Limb (tissue), 2 donors: ENCODE results near the gene MT3.
"Not testable (repeated sequence)": the region's sequence is repeated elsewhere in the genome, so short reads cannot be mapped to it uniquely, and the experiment has no call there.

ENCODE experiments used
- DNase-seq, 2 donors: peaks; one replicate each; pipeline ENCODE4 v3.0.0-alpha.2; 2016; ENCODE audit errors: extremely low spot score in 2 of 2

The MT3 gene

GRCh38 chr16:56609463-56609921, 20.2 kb downstream of the MT3 start:
- peak in 1 of 2 donors; percentile 29 for DNase-seq

DNA sequence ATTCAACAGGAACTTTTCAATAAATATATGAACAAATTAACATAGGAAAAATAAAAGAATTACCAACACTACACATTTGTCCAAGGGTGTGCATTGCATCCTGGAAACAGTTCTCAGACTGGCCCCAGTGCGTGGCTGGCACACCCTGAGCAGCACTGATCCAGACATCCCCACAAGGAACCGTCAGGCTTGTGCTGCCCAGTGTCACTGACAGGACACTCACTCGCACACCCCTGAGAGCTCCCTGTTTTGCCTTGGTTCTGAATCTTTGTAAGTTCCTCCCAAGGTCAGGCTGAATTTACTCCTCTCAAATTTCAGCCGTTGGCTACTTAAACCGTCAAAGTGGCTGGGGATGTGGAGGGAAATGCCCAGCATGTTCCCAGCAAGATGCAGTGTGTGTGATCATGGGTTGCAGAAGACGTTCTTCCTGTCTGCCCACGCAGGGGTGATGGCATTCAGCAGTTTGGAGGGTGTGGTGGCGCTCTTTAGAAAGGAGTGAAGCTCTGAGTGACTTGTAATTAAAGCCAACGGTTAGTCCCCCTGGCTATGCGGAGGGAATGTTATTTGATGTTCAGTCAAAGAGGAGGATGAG, 20.8 kb downstream of the MT3 start:
- DNase-seq = no peak

DNA sequence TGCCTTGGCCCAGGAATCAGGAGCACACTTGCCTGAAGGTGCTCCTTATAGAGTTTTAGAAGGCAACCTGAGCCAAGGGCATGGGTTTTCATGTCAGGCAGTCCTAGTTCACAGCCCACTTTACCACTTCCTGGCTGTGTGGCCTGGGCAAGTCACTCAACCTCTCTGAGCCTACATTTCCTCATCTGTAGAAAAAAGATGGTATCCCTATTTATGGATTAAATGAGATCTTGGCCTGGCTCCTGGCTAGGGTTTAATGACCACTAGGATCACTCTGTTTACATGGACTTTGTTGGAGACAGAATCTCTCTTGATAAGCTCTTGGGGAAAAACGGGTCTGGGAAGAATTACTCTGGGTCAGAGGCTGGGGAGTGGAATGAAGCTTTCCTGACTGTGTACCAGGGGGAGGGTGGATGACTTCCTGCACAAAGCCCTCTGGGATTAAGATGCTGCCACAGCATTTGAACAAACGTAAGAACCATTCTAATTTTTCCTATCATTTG, 21.3 kb downstream of the MT3 start:
- DNase-seq = no peak

DNA sequence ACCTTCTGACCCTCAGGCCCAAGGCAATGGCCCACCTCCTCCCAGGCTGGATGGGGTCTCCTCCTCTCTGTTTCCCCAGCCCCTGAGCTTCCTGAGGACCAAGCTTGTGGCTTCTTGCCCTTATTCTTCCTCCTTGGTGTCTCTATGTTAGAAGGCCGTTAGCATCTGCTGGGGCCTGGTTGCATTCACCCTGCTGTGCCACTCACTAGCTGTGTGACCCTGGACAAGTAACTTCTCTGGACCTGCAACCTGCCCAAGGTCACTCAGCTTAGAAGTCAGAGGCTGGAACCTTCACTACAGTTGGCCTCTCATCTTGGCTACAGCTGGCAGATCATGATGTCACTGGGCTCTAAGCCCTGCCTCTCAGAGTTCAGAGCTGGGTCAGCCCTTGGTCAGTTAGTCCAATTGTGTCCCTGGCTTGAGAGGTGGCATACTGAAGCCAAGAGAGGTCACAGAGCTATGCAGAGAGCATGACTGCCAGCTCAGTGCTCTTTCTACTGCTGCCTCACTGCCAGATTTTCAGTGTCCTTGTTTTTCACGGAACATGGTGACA, 22.0 kb downstream of the MT3 start:
- no peak for DNase-seq

DNA sequence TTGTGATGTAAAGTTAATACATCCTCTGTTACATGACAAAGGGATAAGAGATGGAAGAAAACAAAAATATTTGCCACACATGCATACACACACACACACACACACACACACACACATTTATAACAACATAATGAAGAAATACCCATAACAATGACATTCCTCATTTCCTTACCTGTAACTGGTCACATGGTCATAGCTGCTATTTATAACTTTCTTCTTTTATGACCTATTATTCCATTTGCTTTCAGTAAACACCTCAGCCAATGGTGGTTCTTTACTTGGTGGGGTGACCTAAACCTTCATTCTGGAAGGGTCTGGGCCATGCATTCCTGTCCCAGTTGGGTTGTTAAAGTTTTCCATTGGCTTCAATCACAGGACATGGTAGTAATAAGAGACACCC, 24.4 kb downstream of the MT3 start:
- no peak for DNase-seq

GRCh38 chr16:56614549-56614991, 25.2 kb downstream of the MT3 start:
- DNase-seq = no peak

DNA sequence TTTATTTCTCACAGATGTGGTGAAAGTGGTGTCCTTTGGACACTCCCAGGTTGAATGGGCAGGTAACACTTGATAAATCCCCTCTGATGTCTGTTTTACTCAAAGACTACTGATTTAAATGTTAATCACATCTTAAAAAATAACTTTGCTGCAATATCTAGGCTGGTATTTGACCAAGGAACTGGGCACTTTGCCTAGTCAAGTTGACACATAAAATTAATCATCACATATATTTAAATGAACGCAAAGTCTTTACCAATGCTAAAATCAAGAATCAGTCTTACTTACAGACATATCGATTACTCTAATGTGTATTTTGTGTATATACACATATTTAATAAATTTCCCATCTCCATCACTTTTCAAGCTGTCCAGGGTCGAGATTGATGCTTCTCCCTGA, 26.0 kb downstream of the MT3 start:
- no peak for DNase-seq

GRCh38 chr16:56616608-56617211, 27.4 kb downstream of the MT3 start:
- no peak for DNase-seq

DNA sequence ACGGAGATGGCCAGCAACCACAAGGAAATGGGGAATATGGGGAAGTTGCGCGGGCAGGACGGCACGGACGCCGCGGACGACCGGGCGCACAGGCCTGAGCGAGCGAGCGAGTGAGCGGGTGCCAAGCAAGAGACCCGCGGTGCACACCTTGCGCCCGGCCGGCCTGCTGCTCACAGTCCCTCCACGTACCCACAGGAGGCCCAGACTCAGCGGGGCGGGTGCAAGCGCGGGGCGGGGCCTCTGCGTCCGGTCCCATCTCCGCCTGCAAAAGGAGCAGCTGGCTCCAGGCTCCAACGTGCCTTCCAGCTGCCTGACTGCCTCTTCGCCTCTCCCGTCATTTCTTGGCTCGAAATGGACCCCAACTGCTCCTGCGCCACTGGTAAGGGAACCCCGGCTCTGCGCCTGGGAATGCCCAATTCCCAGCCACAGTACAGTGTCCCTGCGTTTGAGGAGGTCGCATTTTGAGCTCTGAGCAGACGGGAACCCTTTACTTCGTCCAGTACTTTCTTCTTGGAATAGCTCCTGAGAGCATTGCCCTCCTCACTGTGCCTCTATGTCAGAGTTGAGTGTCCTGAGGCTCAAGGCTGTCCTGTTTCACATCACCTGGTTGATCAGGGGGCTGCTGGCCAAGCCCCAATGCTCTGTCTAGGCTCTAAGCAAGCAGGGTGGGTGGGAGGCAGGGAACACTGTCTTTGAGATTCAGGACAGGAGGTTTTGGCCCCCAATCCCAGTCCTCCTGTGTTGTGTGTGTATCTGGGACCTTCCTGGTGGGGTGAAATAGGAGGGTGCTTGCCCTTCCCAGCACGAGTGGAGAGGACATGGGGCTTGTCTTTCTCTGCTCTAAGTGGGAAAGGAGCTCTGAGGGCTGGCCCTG, 28.1 kb downstream of the MT3 start:
- DNase-seq = peak; percentile 62 to 72

DNA sequence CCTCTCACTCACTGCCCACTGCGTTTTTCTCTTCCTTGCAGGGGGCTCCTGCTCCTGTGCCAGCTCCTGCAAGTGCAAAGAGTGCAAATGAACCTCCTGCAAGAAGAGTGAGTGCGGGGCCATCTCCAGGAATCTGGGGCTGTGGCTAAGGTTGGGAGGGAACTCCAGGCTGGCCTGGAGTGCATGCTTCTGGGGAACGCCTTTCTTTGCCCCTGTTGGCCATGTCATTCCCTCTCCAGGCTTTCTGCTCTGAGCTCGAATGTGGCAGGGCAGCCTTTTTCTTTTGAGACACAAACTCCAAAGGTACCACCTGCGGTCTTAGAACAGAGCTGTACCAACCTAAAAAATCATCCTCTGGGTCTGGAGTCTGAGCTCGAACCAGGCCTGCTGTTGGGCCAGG, 28.8 kb downstream of the MT3 start:
- no peak for DNase-seq

- DNase-seq = no peak
These were observed 31.1 kb downstream of the MT3 start for GRCh38 chr16:56620339-56620897.

DNA sequence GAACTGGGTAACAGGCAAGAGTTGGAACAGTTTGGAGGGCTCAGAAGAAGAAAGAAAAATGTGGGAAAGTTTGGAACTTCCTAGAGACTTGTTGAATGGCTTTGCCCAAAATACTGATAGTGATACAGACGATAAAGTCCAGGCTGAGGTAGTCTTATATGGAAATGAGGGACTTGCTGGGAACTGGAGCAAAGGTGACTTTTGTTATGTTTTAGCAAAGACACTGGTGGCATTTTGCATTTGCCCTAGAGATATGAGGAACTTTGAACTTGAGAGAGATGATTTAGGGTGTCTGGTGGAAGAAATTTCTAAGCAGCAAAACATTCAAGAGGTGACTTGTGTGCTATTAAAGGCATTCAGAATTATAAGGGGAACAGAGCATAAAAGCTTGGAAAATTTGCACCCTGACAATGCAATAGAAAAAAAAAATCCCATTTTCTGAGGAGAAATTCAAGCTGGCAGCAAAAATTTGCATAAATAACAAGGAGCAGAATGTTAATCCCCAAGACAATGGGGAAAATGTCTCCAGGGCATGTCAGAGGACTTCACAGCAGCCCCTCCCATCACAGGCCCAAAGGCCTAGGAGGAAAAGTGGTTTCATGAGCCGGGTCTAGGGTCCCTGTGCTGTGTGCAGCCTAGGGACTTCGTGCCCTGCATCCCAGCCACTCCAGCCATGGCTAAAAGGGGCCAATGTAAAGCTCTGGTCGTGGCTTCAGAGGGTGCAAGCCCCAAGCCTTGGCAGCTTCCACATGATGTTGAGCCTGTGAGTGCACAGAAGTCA, 32.5 kb downstream of the MT3 start:
- DNase-seq = not testable (repeated sequence)

DNA sequence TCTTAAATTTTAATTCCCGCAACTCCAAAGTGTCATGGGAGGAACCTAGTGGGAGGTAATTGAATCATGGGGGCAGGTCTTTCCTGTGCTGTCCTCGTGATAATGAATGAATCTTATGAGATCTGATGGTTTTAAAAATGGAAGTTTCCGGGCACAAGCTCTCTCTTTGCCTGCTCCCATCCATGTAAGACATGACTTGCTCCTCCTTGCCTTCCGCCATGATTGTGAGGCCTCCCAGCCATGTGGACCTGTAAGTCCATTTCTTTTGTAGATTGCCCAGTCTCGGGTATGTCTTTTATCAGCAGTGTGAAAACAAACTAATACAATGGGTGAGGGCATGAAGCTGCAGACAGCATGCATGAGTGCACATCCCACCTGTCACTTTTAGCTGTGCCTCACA, 33.9 kb downstream of the MT3 start:
- DNase-seq = not testable (repeated sequence)

GRCh38 chr16:56623637-56624036, 34.3 kb downstream of the MT3 start:
- DNase-seq = no peak

DNA sequence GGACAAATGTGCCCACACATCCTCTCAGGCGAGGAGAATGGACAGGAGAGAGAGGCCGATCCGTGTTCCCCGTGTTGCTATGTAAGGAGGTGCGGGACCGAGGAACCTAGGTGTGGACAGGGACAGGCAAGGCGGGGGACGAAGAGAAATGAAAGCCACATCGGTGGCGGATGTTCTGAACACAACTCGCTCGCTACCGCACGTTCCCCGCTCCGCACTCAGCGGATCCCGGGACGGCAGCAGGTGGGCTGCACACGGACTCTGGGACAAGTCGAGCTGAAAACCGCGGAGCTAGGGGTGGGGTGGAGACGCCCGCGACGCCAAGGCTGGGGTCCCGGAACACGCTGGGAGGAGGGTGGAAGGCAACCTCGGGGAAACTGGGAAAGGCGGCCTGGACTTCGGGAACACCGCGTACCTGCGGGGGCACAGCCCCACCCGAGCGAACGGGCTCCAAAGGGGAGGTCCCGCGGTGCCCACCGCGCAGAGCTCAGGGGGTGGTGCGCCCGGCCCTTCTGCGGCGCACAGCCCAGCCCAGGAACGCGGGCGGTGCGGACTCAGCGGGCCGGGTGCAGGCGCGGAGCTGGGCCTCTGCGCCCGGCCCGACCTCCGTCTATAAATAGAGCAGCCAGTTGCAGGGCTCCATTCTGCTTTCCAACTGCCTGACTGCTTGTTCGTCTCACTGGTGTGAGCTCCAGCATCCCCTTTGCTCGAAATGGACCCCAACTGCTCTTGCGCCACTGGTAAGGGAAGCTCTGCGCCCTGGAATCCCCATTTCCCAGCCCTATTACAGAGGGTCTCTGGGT, 36.0 kb downstream of the MT3 start, which contains the start of gene MT1E:
Gene MT1E, plus strand, starts transcription at position 642 of the 803 bp plus-strand sequence. Its CDS starts 71 bp downstream, at position 713.
- peak; percentile 31 to 60 for DNase-seq

DNA sequence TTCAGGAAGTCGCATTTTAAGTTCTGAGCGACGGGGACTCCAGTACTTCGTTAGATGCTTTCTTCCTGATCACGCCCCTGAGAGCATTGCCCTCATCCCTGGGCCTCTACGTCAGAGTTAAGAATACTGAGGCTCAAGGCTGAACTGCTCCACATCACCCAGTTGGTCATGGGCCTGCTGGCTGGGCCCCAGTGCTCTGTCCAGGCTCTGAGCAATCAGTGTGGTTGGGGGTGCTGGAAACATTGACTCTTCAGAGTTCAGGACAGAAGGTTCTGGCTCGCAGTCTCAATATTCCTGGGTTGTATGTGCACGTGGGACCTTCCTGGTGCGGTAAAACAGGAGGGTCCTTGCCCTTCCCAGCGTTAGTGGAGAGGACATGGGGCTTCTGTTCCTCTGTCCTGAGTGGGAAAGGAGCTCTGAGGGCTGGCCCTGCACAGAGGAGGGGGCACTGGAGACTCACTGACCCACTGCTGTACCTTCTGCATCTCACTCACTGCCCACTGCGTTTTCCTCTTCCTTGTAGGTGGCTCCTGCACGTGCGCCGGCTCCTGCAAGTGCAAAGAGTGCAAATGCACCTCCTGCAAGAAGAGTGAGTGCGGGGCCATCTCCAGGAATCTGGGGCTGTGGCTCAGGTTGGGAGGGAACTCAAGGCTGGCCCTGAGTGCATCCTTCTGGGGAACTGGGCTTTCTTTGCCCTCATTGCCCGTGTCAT, 36.8 kb downstream of the MT3 start:
- DNase-seq = no peak

DNA sequence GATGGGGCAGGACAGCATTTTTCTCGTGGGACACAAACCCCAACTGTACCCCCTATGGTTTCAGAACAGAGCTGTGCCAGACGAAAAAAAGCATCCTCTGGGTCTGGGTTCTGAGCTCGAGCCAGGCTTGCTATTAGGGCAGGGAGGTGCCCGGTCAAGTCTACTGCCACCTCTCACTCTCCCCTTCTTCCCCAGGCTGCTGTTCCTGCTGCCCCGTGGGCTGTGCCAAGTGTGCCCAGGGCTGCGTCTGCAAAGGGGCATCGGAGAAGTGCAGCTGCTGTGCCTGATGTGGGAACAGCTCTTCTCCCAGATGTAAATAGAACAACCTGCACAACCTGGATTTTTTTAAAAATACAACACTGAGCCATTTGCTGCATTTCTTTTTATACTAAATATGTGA, 37.4 kb downstream of the MT3 start:
- DNase-seq = no peak

DNA sequence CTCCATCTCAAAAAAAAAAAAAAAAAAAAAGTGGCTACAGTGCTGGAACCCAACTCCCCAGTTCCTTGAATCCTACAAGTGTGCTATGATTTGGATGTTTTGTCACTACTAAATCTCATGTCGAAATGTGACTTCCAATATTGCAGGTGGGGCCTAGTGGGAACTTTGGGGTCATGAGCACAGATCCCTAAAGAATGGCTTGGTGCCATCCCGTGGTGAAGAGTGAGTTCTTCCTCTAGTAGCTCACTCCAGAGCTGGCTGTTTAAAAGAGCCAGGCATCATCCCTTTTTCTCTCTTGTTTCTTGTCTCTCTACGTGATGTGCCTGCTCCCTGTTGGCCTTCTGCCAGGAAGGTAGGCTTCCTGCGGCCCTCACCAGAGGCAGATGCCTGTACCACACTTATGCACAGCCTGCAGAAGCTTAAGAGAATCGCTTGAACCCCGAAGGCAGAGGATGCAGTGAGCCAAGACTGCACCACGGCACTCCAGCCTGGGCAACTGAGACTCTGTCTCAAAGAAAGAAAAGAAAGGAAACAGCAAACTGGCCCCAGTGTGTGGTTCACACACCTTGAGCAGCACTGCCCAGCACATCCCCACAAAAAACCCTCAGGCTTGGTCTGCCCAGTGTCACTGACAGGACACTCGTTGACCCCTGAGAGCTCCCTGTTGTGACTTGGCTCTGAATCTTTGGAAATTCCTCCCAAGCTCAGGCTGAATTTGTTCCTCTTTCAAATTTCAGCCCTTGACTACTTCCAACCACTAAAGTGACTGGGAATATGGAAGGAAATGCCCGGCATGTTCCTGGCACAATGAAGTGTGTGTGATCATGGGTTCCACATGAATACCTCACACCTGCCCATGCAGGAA, 39.4 kb downstream of the MT3 start:
- DNase-seq = no peak
